Breast epithelium (tissue), 3 donors: ENCODE results near the gene TC2N.

ENCODE experiments used
- CTCF ChIP-seq, 3 donors: fragments of 450-650 bp; IDR thresholded peaks; one replicate each; pipeline ENCODE4 v1.5.1; 2016 to 2017; ENCODE audit warnings: antibody characterized with exemption in 3 of 3, mild to moderate bottlenecking in 3 of 3, moderate library complexity in 3 of 3
- POLR2A ChIP-seq: fragments of 450-650 bp; IDR thresholded peaks from one replicate; pipeline ENCODE4 v1.6.1; 2016; ENCODE audit warnings: antibody characterized with exemption, mild to moderate bottlenecking, moderate library complexity
- POLR2AphosphoS5 ChIP-seq, 3 donors: sonication (generic); formaldehyde crosslinking; IDR thresholded peaks; one replicate each; pipeline ENCODE4 v1.6.1; 2017; ENCODE audit warnings: antibody characterized with exemption in 3 of 3

- TF ChIP-seq CTCF (IDR thresholded peaks at IDR 0.05) (no peak), POLR2AphosphoS5 (IDR thresholded peaks at IDR 0.05) (no peak), POLR2A (no peak)
Observed at GRCh38 chr14:91891101-91891500, 23.8 kb upstream of the TC2N start.
